ENCODE data around the gene RNF40. TPM values are rescaled to one million over a fixed set of nuclear protein-coding genes. Genes with fewer than 3 reads are reported as not detected.

The RNF40 gene
- total RNA-seq (2022), result 130 and 136 TPM in 2 replicates
- percentile 77 among the genes with signal in this experiment for Bru-seq, nascent RNA
- percentile 93 among the genes with signal in this experiment for BruChase-seq, experiment 1, labeled RNA remaining after a 6-hour chase
- BruChase-seq, experiment 2, labeled RNA remaining after a 2-hour chase, result percentile 92 among the genes with signal in this experiment
- long read RNA-seq, full-length matches to known transcripts, result 28 of 67 reads
- long read RNA-seq, partial matches to known transcripts, result 20 of 67 reads
- long read RNA-seq, other reads (novel, unspliced or antisense), result 19 of 67 reads

DNA sequence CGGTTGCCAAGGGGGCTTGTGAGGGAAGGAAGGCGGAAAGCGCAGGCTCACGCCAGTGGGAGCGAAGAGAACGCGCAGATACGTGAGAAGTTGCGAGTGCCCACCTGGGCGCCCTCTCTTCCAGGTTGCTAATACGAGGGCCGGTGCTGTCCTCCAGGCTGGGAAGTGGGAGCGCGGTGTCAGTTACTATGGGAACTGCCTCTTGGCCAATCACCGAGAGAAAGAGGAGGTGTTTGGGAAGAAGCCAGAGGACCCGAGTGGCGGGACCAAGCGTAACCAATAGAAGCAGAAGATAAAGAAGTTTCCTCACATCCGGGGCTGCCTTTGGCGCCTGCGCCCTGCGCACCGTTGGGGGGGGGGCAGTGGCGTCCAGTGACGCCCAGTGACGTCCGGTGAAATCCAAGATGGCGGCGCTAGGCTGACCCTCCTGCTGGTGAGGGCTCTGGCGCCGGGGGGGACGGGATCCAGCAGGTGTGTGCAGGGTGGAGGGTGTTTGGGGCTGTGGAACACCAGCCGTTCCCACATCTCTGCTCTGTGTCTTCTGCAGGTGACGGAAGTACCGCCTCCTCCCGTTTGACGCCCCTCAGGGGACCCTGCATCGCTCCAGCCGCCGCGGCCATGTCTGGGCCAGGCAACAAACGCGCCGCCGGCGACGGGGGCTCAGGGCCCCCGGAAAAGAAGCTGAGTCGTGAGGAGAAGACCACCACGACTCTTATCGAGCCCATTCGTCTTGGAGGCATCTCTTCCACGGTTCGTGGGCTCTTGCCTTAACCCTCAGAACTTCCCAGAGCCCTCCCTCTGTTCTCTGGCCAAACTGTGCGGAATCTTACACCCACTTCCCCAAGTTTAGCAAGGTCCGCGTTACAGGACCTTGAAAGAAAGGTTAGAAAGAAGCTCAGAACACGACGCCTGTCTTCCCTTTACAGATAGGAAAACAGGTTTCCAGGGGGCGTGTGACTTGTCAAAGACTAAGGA lies at the start of gene RNF40, which contains the start of gene CFAP119:
Gene RNF40, plus strand, starts transcription at position 395 of the 975 bp plus-strand sequence. Its CDS starts 224 bp downstream, at position 619.
Gene CFAP119, minus strand, starts transcription at position 135 of the 975 bp plus-strand sequence. CDS start 314 bp downstream, outside the sequence.
- TF ChIP-seq, protein P1, sequence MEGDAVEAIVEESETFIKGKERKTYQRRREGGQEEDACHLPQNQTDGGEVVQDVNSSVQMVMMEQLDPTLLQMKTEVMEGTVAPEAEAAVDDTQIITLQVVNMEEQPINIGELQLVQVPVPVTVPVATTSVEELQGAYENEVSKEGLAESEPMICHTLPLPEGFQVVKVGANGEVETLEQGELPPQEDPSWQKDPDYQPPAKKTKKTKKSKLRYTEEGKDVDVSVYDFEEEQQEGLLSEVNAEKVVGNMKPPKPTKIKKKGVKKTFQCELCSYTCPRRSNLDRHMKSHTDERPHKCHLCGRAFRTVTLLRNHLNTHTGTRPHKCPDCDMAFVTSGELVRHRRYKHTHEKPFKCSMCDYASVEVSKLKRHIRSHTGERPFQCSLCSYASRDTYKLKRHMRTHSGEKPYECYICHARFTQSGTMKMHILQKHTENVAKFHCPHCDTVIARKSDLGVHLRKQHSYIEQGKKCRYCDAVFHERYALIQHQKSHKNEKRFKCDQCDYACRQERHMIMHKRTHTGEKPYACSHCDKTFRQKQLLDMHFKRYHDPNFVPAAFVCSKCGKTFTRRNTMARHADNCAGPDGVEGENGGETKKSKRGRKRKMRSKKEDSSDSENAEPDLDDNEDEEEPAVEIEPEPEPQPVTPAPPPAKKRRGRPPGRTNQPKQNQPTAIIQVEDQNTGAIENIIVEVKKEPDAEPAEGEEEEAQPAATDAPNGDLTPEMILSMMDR (IDR thresholded peaks at IDR 0.05; ENCODE audit: unreplicated experiment), result no peak
- peak; percentile 98 for DNase-seq
- intact Hi-C loops (cut with micrococcal nuclease; ENCODE audit: unreplicated experiment), result loop anchor here (5.0 kb wide), 1 partner anchor 160 kb away; the partner anchor contains the start of gene FBXL19
- Mint-ChIP-seq H3K4me3 (ENCODE audit: low read depth, unreplicated experiment) (peak within 1 kb of the TSS; percentile 96), H3K27ac (ENCODE audit: unreplicated experiment) (peak within 1 kb of the TSS; percentile 94), H3K4me1 (ENCODE audit: low read depth, unreplicated experiment) (peaks cover 24% of the 10 kb centered on the region), H3K36me3 (ENCODE audit: insufficient read depth, unreplicated experiment) (peaks cover 71% of the 10 kb centered on the region), H3K27me3 (ENCODE audit: unreplicated experiment) (no peaks in the 10 kb centered on the region), H3K9me3 (ENCODE audit: low read depth, unreplicated experiment) (no peaks in the 10 kb centered on the region)
- BruUV-seq (replicated peaks), result TSS peak; percentile 78
- CTCF ChIA-PET, result no interaction called here

DNA sequence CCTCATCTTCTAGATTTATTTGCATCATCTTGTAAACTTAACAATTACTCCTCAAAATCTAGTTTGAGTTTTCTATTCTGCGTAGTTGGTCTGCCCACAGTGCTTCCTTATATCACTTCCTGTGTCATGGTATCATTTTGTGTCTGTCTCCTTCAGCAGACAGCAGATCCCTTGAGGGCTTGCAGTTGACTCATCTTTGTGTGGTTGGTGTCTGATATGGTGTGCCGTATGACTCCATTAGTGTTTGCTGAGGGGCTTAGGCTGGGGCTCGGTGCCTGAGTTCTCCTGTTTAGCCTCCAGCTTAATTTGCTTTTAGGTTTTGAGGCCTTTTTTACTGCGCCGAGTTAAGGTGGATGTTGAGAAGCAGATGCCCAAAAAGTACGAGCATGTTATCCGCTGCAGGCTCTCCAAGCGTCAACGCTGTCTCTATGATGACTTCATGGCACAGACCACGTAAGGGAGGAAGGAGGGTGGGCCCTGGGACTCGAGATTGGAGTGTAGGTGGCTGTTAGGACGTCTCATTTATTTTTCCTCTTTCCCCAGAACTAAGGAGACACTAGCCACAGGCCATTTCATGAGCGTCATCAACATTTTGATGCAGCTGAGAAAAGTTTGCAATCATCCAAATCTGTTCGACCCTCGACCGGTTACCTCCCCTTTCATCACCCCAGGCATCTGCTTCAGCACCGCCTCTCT lies 46.2 kb upstream of the RNF40 start:
- intact Hi-C loops (cut with micrococcal nuclease; ENCODE audit: unreplicated experiment), result no loop called here
- H3K4me3 Mint-ChIP-seq (ENCODE audit: low read depth, unreplicated experiment), result no peak overlapping the region
- peaks cover 87% of the 10 kb centered on the region for H3K36me3 Mint-ChIP-seq (ENCODE audit: insufficient read depth, unreplicated experiment)

DNA sequence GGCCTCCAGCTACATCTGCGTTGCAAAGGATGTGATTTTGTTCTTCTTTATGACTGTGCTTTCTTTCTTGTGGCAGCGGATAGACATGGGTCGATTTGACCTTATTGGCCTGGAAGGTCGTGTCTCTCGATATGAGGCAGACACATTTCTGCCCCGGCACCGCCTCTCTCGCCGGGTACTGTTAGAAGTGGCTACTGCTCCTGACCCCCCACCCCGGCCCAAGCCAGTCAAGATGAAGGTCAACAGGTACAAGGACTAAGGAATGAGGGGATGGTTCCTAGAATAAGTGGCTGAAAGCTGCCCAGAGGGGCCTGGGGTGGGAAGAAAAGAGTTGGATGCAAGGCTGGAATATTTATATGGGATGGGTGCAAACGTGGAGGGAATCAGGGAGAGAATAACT lies 42.0 kb upstream of the RNF40 start:
- CTCF ChIA-PET, result no interaction called here
- intact Hi-C loops (cut with micrococcal nuclease; ENCODE audit: unreplicated experiment), result no loop called here
- H3K27me3 Mint-ChIP-seq (ENCODE audit: unreplicated experiment), result no peaks in the 10 kb centered on the region
- no peak overlapping the region for H3K27ac Mint-ChIP-seq (ENCODE audit: unreplicated experiment)
- H3K4me3 Mint-ChIP-seq (ENCODE audit: low read depth, unreplicated experiment), result no peak overlapping the region
- BruUV-seq (replicated peaks), result no TSS peak
- DNase-seq, result no peak
- no peaks in the 10 kb centered on the region for H3K9me3 Mint-ChIP-seq (ENCODE audit: low read depth, unreplicated experiment)
- H3K36me3 Mint-ChIP-seq (ENCODE audit: insufficient read depth, unreplicated experiment), result peaks cover 86% of the 10 kb centered on the region
- H3K4me1 Mint-ChIP-seq (ENCODE audit: low read depth, unreplicated experiment), result no peaks in the 10 kb centered on the region
- TF ChIP-seq, protein P1 (IDR thresholded peaks at IDR 0.05; ENCODE audit: unreplicated experiment), result no peak

More for the DNA sequence above, 46.2 kb upstream of the RNF40 start:
- H3K27me3 Mint-ChIP-seq (ENCODE audit: unreplicated experiment), result no peaks in the 10 kb centered on the region
- H3K4me1 Mint-ChIP-seq (ENCODE audit: low read depth, unreplicated experiment), result peaks cover 8% of the 10 kb centered on the region
- TF ChIP-seq, protein P1 (IDR thresholded peaks at IDR 0.05; ENCODE audit: unreplicated experiment), result no peak
- CTCF ChIA-PET, result no interaction called here
- no peak overlapping the region for H3K27ac Mint-ChIP-seq (ENCODE audit: unreplicated experiment)
- DNase-seq, result no peak
- no TSS peak for BruUV-seq (replicated peaks)
- H3K9me3 Mint-ChIP-seq (ENCODE audit: low read depth, unreplicated experiment), result no peaks in the 10 kb centered on the region

DNA sequence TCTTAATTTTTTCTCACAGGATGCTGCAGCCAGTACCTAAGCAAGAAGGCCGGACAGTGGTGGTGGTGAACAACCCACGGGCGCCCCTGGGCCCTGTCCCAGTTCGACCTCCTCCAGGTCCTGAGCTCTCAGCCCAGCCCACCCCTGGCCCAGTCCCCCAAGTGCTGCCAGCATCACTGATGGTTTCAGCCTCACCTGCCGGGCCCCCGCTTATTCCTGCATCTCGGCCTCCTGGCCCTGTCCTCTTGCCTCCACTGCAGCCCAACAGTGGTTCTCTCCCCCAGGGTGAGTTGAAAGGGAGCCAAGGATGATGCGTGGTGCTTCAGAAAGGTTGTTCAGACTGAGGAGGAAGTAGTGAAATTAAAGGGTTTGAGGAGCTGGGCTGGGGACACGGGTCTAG lies 41.4 kb upstream of the RNF40 start:
- TF ChIP-seq, protein P1 (IDR thresholded peaks at IDR 0.05; ENCODE audit: unreplicated experiment), result no peak
- Mint-ChIP-seq H3K9me3 (ENCODE audit: low read depth, unreplicated experiment) (no peaks in the 10 kb centered on the region), H3K36me3 (ENCODE audit: insufficient read depth, unreplicated experiment) (peaks cover 80% of the 10 kb centered on the region), H3K27ac (ENCODE audit: unreplicated experiment) (no peak overlapping the region), H3K27me3 (ENCODE audit: unreplicated experiment) (no peaks in the 10 kb centered on the region), H3K4me3 (ENCODE audit: low read depth, unreplicated experiment) (no peak overlapping the region), H3K4me1 (ENCODE audit: low read depth, unreplicated experiment) (no peaks in the 10 kb centered on the region)
- CTCF ChIA-PET, result no interaction called here
- intact Hi-C loops (cut with micrococcal nuclease; ENCODE audit: unreplicated experiment), result no loop called here
- no TSS peak for BruUV-seq (replicated peaks)
- no peak for DNase-seq

Data from Calu3 (cell line).